COLO668 (cell line): ENCODE results near the gene CCR5.

ENCODE experiments used
- DNase-seq: peaks from one replicate; lab custom pipeline; 2025; ENCODE audit not compliant: unreplicated experiment; lab: John Stamatoyannopoulos, UW

CCR5 gene

GRCh38 chr3:46358466-46358865, 12.3 kb upstream of the CCR5 start:
- DNase-seq = no peak

GRCh38 chr3:46359733-46360493, 10.8 kb upstream of the CCR5 start:
- peak; percentile 29 for DNase-seq

- DNase-seq = no peak
These were observed 9.8 kb upstream of the CCR5 start for GRCh38 chr3:46360907-46361306.

- no peak for DNase-seq
These were observed 9.1 kb upstream of the CCR5 start for GRCh38 chr3:46361408-46362283.

- no peak for DNase-seq
These were observed 5.7 kb upstream of the CCR5 start for GRCh38 chr3:46365041-46365440.

- no peak for DNase-seq
These were observed 4.8 kb upstream of the CCR5 start for GRCh38 chr3:46365737-46366524.

- no peak for DNase-seq
These were observed 2.9 kb upstream of the CCR5 start for GRCh38 chr3:46367811-46368210.

- DNase-seq = no peak
These were observed 2.2 kb upstream of the CCR5 start for GRCh38 chr3:46368569-46368968.

- DNase-seq = no peak
These were observed 1.6 kb upstream of the CCR5 start for GRCh38 chr3:46369151-46369550.

- DNase-seq = no peak
These were observed 1.0 kb upstream of the CCR5 start for GRCh38 chr3:46369675-46370132.

GRCh38 chr3:46371519-46372340, 984 bp downstream of the CCR5 start:
- no peak for DNase-seq

GRCh38 chr3:46372492-46373359, 2.0 kb downstream of the CCR5 start:
- DNase-seq = no peak

GRCh38 chr3:46374755-46375154, 4.0 kb downstream of the CCR5 start:
- DNase-seq = no peak

GRCh38 chr3:46375218-46375617, 4.5 kb downstream of the CCR5 start:
- no peak for DNase-seq

- DNase-seq = no peak
These were observed 5.1 kb downstream of the CCR5 start for GRCh38 chr3:46375814-46376213.

GRCh38 chr3:46378426-46378942, 7.7 kb downstream of the CCR5 start:
- DNase-seq = peak; percentile 29

- DNase-seq = no peak
These were observed 9.9 kb downstream of the CCR5 start for GRCh38 chr3:46380471-46381221.

GRCh38 chr3:46381625-46382024, 10.9 kb downstream of the CCR5 start:
- no peak for DNase-seq
